ENCODE results near the gene SH2B2. TPM values are rescaled to one million over a fixed set of nuclear protein-coding genes. Genes with fewer than 3 reads are reported as not detected.
A peak's percentile ranks its signal among the peaks of the same experiment; 100 is the strongest.
"Not testable (repeated sequence)": the region's sequence is repeated elsewhere in the genome, so short reads cannot be mapped to it uniquely, and the experiment has no call there.

Gene SH2B2
- total RNA-seq, 4 donors from 2014 or later, result 1.8 to 13.2 (median 2.7) TPM

GRCh38 chr7:102356344-102356743 lies 69.7 kb downstream of the SH2B2 start, which contains the start of gene SPDYE6:
Gene SPDYE6, minus strand, starts transcription at chr7:102356444. Its CDS starts 421 bp downstream, at chr7:102356023.
- not testable (repeated sequence) for DNase-seq

GRCh38 chr7:102363549-102364393 lies 77.1 kb downstream of the SH2B2 start:
- not testable (repeated sequence) for H3K9me3 ChIP-seq, H3K27me3 ChIP-seq, H3K4me1 ChIP-seq, H3K36me3 ChIP-seq
- Histone ChIP-seq H3K4me3 (peak overlapping the region; percentile 88 to 97 (median 92)), H3K27ac (peak overlapping the region; percentile 87 to 94 (median 89))
- peak; percentile 92 to 98 (median 94) for DNase-seq
- TF ChIP-seq CTCF (IDR thresholded peaks at IDR 0.05) (peak in 4 of 6 experiments; percentile 5 to 38 (median 28)), POLR2A (IDR thresholded peaks at IDR 0.05) (peak; percentile 58 to 76)

More at GRCh38 chr7:102356344-102356743, 69.7 kb downstream of the SH2B2 start, which contains the start of gene SPDYE6:
- H3K4me1 ChIP-seq, H3K4me3 ChIP-seq, H3K9me3 ChIP-seq, H3K27me3 ChIP-seq, H3K36me3 ChIP-seq, H3K27ac ChIP-seq: not testable (repeated sequence)

GRCh38 chr7:102364394-102364886 lies 77.8 kb downstream of the SH2B2 start:
- not testable (repeated sequence) for H3K27me3 ChIP-seq, H3K36me3 ChIP-seq, H3K4me1 ChIP-seq, H3K9me3 ChIP-seq, DNase-seq
- peak overlapping the region; percentile 88 to 97 (median 92) for H3K4me3 ChIP-seq
- peak overlapping the region; percentile 87 to 94 (median 89) for H3K27ac ChIP-seq

GRCh38 chr7:102365390-102365789 lies 78.7 kb downstream of the SH2B2 start:
- not testable (repeated sequence) for H3K4me3 ChIP-seq, H3K9me3 ChIP-seq, H3K4me1 ChIP-seq, DNase-seq, H3K27me3 ChIP-seq, H3K27ac ChIP-seq, H3K36me3 ChIP-seq

- not testable (repeated sequence) for DNase-seq, H3K9me3 ChIP-seq, H3K27ac ChIP-seq, H3K4me3 ChIP-seq, H3K36me3 ChIP-seq, H3K27me3 ChIP-seq, H3K4me1 ChIP-seq
These were observed 83.4 kb downstream of the SH2B2 start for GRCh38 chr7:102370038-102370437.

Small RNAs within 50 kb of the gene (small RNA-seq; reads per million reads assigned to genes)
- gene AC005088.1, result 0 reads per million in 2 donors
- gene MIR4285, result 0 reads per million in 2 donors
- 0 reads per million in 2 donors for gene RF00019

Other genes with a start within 250 kb of the SH2B2 start
- gene SPDYE6, start 69.6 kb downstream of the SH2B2 start, total RNA-seq, result not detected
- gene PRKRIP1, start 109.5 kb downstream of the SH2B2 start, total RNA-seq, result 10 to 100 TPM; 20.7 to 63.5 (median 38.2) TPM
- 10 to 100 TPM in 1 of 4 donors, 1 to 10 TPM in 3; 2.1 to 39.6 (median 4.2) TPM for gene ORAI2, start 146.7 kb downstream of the SH2B2 start, total RNA-seq
- gene ALKBH4, start 178.0 kb downstream of the SH2B2 start, total RNA-seq, result 10 to 100 TPM; 10.7 to 40.5 (median 18.7) TPM
- gene LRWD1, start 178.1 kb downstream of the SH2B2 start, total RNA-seq, result 10 to 100 TPM; 22.6 to 79.2 (median 23.8) TPM
- 10 to 100 TPM; 13.2 to 27.9 (median 22.5) TPM for gene POLR2J, start 192.1 kb downstream of the SH2B2 start, total RNA-seq
- gene RASA4B, start 230.9 kb downstream of the SH2B2 start, total RNA-seq, result 10 to 100 TPM; 31.3 to 90.8 (median 40.7) TPM